HCT116 (cell line): ENCODE data around the gene FLT4. TPM values are rescaled to one million over a fixed set of nuclear protein-coding genes. Genes with fewer than 3 reads are reported as not detected.

Experiments
- ATAC-seq: fragments of 200-7000 bp; cut with Tn5 transposase; 2 replicates; pipeline ENCODE4 v1.9.1; 2020; ENCODE audit warnings: mild to moderate bottlenecking, moderate library complexity
- BruUV-seq: library from RNA; stranded (reverse); fragments of 400-500 nt; replicated peaks from 2 replicates; lab custom pipeline; 2021; lab: Mats Ljungman, UMichigan
- CTCF ChIA-PET: fragments of 300-600 bp; sonication (Branson Sonifier 250); formaldehyde crosslinking; loops from one replicate; lab custom pipeline; 2021; ENCODE audit warnings: antibody characterized with exemption; lab: Charles Lee
- POLR2A ChIA-PET: fragments of 300-600, 350-600 bp; sonication (Branson Sonifier 250); formaldehyde crosslinking; loops from one replicate; lab custom pipeline; 2021; ENCODE audit warnings: antibody characterized with exemption; lab: Charles Lee
- RAD21 ChIA-PET, 2 experiments: fragments of 300-600 bp; sonication (Branson Sonifier 250); formaldehyde crosslinking; loops; one replicate each; lab custom pipeline; 2023; ENCODE audit warnings: low total read pairs in 2 of 2; ENCODE audit not compliant: uncharacterized antibody in 2 of 2, unreplicated experiment in 2 of 2, low non-redundant PET in 1 of 2; lab: Charles Lee
- DNase-seq: peaks from one replicate; pipeline ENCODE4 v3.0.0-alpha.2; 2010; ENCODE audit warnings: low read depth, low spot score
- H2AFZ ChIP-seq: fragments of 200-600 bp; shearing (Covaris generic), sonication (generic); 2 replicates; pipeline ENCODE4 v1.6.1; 2017; ENCODE audit warnings: low read depth, mixed run types, mixed read lengths, antibody characterized with exemption, low read length; ENCODE audit not compliant: poor library complexity, severe bottlenecking
- H3K27ac ChIP-seq: 2 replicates; pipeline ENCODE4 v1.5.1; 2012; ENCODE audit warnings: low read depth, low read length
- H3K27me3 ChIP-seq: fragments of 200-600 bp; sonication (generic); 2 replicates; pipeline ENCODE4 v1.6.1; 2016; ENCODE audit warnings: mixed run types, low read length, mixed read lengths; ENCODE audit not compliant: insufficient read depth
- H3K36me3 ChIP-seq, 2 experiments: fragments of 200-500 bp in 1 of 2; fragments of 200-600 bp in 1 of 2; sonication (Bioruptor generic) in 1 of 2; sonication (generic) in 1 of 2; 2 replicates each; pipeline versions ENCODE4 v1.5.1 to v1.6.1; 2014 to 2016; ENCODE audit warnings: low read length in 2 of 2, inconsistent platforms in 1 of 2, mixed read lengths in 1 of 2, mixed run types in 1 of 2; ENCODE audit not compliant: insufficient read depth in 2 of 2, control insufficient read depth in 1 of 2
- H3K4me1 ChIP-seq, 2 experiments: fragments of 200-600 bp in 1 of 2; sonication (generic) in 1 of 2; 2 replicates each; pipeline versions ENCODE4 v1.5.1 to v1.6.1; 2012 to 2017; ENCODE audit warnings: low read length in 2 of 2, inconsistent platforms in 1 of 2, mild to moderate bottlenecking in 1 of 2, mixed read lengths in 1 of 2, mixed run types in 1 of 2, moderate library complexity in 1 of 2; ENCODE audit not compliant: insufficient read depth in 2 of 2, control insufficient read depth in 1 of 2
- H3K4me2 ChIP-seq: fragments of 200-600 bp; sonication (generic); 2 replicates; pipeline ENCODE4 v1.6.1; 2017; ENCODE audit warnings: mixed run types, low read length, mixed read lengths
- H3K4me3 ChIP-seq, 2 experiments: fragments of 200-600 bp in 1 of 2; sonication (generic) in 1 of 2; replicated peaks in 1 of 2; 2 replicates each; pipeline ENCODE4 v1.5.1; 2011 to 2016; ENCODE audit warnings: low read length in 2 of 2, control low read depth in 1 of 2, low read depth in 1 of 2, mild to moderate bottlenecking in 1 of 2, mixed read lengths in 1 of 2, mixed run types in 1 of 2
- H3K79me2 ChIP-seq: fragments of 200-600 bp; sonication (generic); 2 replicates; pipeline ENCODE4 v1.6.1; 2017; ENCODE audit warnings: mild to moderate bottlenecking, mixed run types, low read length, moderate library complexity, mixed read lengths; ENCODE audit not compliant: insufficient read depth
- H3K9ac ChIP-seq: fragments of 200-600 bp; sonication (generic); 2 replicates; pipeline ENCODE4 v1.6.1; 2016; ENCODE audit warnings: low read length, mixed read lengths
- H3K9me2 ChIP-seq: fragments of 200-600 bp; sonication (generic), shearing (Covaris generic); 2 replicates; pipeline ENCODE4 v1.6.1; 2017; ENCODE audit warnings: mixed run types, mild to moderate bottlenecking, moderate library complexity; ENCODE audit not compliant: insufficient read depth
- H3K9me3 ChIP-seq, 2 experiments: fragments of 200-500 bp in 1 of 2; fragments of 200-600 bp in 1 of 2; sonication (Bioruptor generic) in 1 of 2; sonication (generic) in 1 of 2; 2 replicates each; pipeline ENCODE4 v1.6.1; 2014 to 2017; ENCODE audit warnings: low read length in 2 of 2, mixed read lengths in 2 of 2, inconsistent platforms in 1 of 2, low read depth in 1 of 2, mild to moderate bottlenecking in 1 of 2, mixed run types in 1 of 2, moderate library complexity in 1 of 2; ENCODE audit not compliant: control insufficient read depth in 1 of 2, insufficient read depth in 1 of 2
- H4K20me1 ChIP-seq: fragments of 200-600 bp; sonication (generic), shearing (Covaris generic); 2 replicates; pipeline ENCODE4 v1.6.1; 2017; ENCODE audit warnings: mixed run types, mild to moderate bottlenecking, moderate library complexity; ENCODE audit not compliant: insufficient read depth
- CBX3 ChIP-seq: IDR thresholded peaks from 2 replicates; pipeline ENCODE4 v1.6.1; 2012; ENCODE audit warnings: low read depth
- CEBPB ChIP-seq: IDR thresholded peaks from 2 replicates; pipeline ENCODE4 v1.6.1; 2012; ENCODE audit warnings: low read depth
- EGR1 ChIP-seq: IDR thresholded peaks from 2 replicates; pipeline ENCODE4 v1.6.1; 2012; ENCODE audit warnings: low read depth
- ELF1 ChIP-seq: IDR thresholded peaks from 2 replicates; pipeline ENCODE4 v1.6.1; 2012; ENCODE audit warnings: low read depth, borderline replicate concordance
- EZH2 ChIP-seq: fragments of 200-600 bp; sonication (generic); IDR thresholded peaks from 2 replicates; pipeline ENCODE4 v1.6.1; 2017; ENCODE audit warnings: antibody characterized with exemption, mixed run types
- EZH2phosphoT487 ChIP-seq: fragments of 200-600 bp; IDR thresholded peaks from 2 replicates; pipeline ENCODE4 v1.6.1; 2018; ENCODE audit warnings: antibody characterized with exemption, borderline replicate concordance
- FOSL1 ChIP-seq: IDR thresholded peaks from 2 replicates; pipeline ENCODE4 v1.6.1; 2012; ENCODE audit warnings: low read depth
- POLR2AphosphoS5 ChIP-seq: IDR thresholded peaks from 2 replicates; pipeline ENCODE4 v1.6.1; 2011; ENCODE audit warnings: mild to moderate bottlenecking, low read depth, low read length, moderate library complexity
- RAD21 ChIP-seq: IDR thresholded peaks from 2 replicates; pipeline ENCODE4 v1.6.1; 2012; ENCODE audit warnings: low read depth, mild to moderate bottlenecking
- SP1 ChIP-seq: IDR thresholded peaks from 2 replicates; pipeline ENCODE4 v1.6.1; 2012; ENCODE audit warnings: low read depth
- SRF ChIP-seq: IDR thresholded peaks from 2 replicates; pipeline ENCODE4 v1.6.1; 2012; ENCODE audit warnings: low read depth
- ZFX ChIP-seq: fragments of 450-650 bp; IDR thresholded peaks from 2 replicates; pipeline ENCODE4 v1.6.1; 2017
- ZNF274 ChIP-seq: fragments of 200-500 bp; sonication (Bioruptor generic); IDR thresholded peaks from 2 replicates; pipeline ENCODE4 v1.6.1; 2014; ENCODE audit warnings: mild to moderate bottlenecking, low read depth, low read length, inconsistent platforms
- intact Hi-C: fragments of 100-400 bp; cut with micrococcal nuclease; formaldehyde crosslinking; loops from 2 replicates; pipeline ENCODE4 v1.10.0; 2022
- total RNA-seq: library from RNA; stranded (reverse); gene quantifications from one replicate; pipeline ENCODE4 v1.2.1, GENCODE V29; 2021; ENCODE audit not compliant: unreplicated experiment
- TF ChIP-seq, protein P1 (sequence below), 3 experiments: fragments of 200-600 bp in 1 of 3; sonication (generic) in 1 of 3; IDR thresholded peaks in 2 of 3; conservative IDR thresholded peaks in 1 of 3; 2 replicates each; pipeline ENCODE4 v1.5.1; 2012 to 2017; ENCODE audit warnings: low read depth in 2 of 3, low read length in 2 of 3, antibody characterized with exemption in 1 of 3, borderline replicate concordance in 1 of 3, control low read depth in 1 of 3, mild to moderate bottlenecking in 1 of 3, mixed read lengths in 1 of 3, mixed run types in 1 of 3, moderate library complexity in 1 of 3; ENCODE audit not compliant: insufficient read depth in 1 of 3
- TF ChIP-seq, protein P2 (sequence below): IDR thresholded peaks from 2 replicates; pipeline ENCODE4 v1.6.1; 2012
- TF ChIP-seq, protein P3 (sequence below): IDR thresholded peaks from 2 replicates; pipeline ENCODE4 v1.6.1; 2011; ENCODE audit warnings: mild to moderate bottlenecking, low read length, moderate library complexity; ENCODE audit not compliant: insufficient replicate concordance; ENCODE audit errors: extremely low read depth

FLT4 gene
- total RNA-seq, 1 experiment from 2014 or later = 0.17 TPM

DNA sequence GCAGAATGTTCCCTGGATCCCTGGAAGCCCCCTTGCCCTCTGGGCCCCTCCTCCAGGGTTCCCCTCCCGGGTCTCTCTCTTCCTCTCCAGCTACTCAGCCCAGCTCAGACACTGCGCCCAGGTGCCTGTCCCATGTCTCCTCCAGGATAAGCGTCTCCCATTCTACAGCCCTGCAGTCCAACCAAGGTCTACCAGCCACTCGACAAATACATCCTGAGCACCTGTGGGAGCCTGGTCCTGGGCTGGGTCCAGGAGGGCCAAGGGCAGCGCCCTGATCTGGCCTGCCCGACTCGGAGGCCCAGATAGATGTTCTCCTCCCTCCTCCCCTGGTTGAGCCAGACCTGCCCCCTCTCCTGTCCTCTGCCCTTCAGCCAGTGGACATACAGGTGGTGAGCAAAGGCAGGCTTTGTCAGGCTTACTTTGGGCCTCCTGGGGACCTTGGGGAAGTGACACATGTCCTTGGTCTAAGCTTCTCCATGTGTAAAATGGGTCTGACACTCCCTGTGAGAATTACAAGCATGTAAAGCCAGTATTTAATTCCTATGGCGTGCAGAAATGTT lies 1.4 kb downstream of the FLT4 start:
- POLR2A ChIA-PET = no interaction called here
- RAD21 ChIA-PET = no interaction called here
- no peak overlapping the region for H3K4me2 ChIP-seq
- H3K9ac ChIP-seq = no peak overlapping the region
- no peak overlapping the region for H3K4me3 ChIP-seq
- no peaks in the 10 kb centered on the region for H3K4me1 ChIP-seq
- DNase-seq (no peak), ATAC-seq (no peak; the same call in 1 of the 2 replicates)
- TF ChIP-seq EZH2phosphoT487 = no peak
- TF ChIP-seq ELF1 = no peak
- TF ChIP-seq, protein P1, sequence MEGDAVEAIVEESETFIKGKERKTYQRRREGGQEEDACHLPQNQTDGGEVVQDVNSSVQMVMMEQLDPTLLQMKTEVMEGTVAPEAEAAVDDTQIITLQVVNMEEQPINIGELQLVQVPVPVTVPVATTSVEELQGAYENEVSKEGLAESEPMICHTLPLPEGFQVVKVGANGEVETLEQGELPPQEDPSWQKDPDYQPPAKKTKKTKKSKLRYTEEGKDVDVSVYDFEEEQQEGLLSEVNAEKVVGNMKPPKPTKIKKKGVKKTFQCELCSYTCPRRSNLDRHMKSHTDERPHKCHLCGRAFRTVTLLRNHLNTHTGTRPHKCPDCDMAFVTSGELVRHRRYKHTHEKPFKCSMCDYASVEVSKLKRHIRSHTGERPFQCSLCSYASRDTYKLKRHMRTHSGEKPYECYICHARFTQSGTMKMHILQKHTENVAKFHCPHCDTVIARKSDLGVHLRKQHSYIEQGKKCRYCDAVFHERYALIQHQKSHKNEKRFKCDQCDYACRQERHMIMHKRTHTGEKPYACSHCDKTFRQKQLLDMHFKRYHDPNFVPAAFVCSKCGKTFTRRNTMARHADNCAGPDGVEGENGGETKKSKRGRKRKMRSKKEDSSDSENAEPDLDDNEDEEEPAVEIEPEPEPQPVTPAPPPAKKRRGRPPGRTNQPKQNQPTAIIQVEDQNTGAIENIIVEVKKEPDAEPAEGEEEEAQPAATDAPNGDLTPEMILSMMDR (IDR thresholded peaks at IDR 0.05 in 2 of 3, conservative IDR thresholded peaks at IDR 0.05 in 1 of 3; ENCODE audit: borderline replicate concordance in 1 of 3, insufficient read depth in 1 of 3, low read depth in 2 of 3, low read length in 2 of 3) = no peak
- no peak for TF ChIP-seq SRF
- TF ChIP-seq EGR1 = no peak
- no peak for TF ChIP-seq ZFX
- TF ChIP-seq EZH2 = no peak
- TF ChIP-seq, protein P2, sequence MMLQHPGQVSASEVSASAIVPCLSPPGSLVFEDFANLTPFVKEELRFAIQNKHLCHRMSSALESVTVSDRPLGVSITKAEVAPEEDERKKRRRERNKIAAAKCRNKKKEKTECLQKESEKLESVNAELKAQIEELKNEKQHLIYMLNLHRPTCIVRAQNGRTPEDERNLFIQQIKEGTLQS = no peak
- no peak for TF ChIP-seq FOSL1
- TF ChIP-seq RAD21 = no peak
- TF ChIP-seq ZNF274 = no peak
- TF ChIP-seq CEBPB = no peak
- TF ChIP-seq SP1 = no peak
- TF ChIP-seq, protein P3, sequence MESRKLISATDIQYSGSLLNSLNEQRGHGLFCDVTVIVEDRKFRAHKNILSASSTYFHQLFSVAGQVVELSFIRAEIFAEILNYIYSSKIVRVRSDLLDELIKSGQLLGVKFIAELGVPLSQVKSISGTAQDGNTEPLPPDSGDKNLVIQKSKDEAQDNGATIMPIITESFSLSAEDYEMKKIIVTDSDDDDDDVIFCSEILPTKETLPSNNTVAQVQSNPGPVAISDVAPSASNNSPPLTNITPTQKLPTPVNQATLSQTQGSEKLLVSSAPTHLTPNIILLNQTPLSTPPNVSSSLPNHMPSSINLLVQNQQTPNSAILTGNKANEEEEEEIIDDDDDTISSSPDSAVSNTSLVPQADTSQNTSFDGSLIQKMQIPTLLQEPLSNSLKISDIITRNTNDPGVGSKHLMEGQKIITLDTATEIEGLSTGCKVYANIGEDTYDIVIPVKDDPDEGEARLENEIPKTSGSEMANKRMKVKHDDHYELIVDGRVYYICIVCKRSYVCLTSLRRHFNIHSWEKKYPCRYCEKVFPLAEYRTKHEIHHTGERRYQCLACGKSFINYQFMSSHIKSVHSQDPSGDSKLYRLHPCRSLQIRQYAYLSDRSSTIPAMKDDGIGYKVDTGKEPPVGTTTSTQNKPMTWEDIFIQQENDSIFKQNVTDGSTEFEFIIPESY = no peak
- TF ChIP-seq POLR2AphosphoS5 = no peak
- TF ChIP-seq CBX3 = no peak
- CTCF ChIA-PET = no interaction called here
- no peaks in the 10 kb centered on the region for H3K79me2 ChIP-seq
- no peak overlapping the region for H2AFZ ChIP-seq
- H4K20me1 ChIP-seq = no peaks in the 10 kb centered on the region
- H3K27me3 ChIP-seq = no peaks in the 10 kb centered on the region
- H3K9me2 ChIP-seq = no peaks in the 10 kb centered on the region
- no peak overlapping the region for H3K27ac ChIP-seq
- intact Hi-C loops = no loop called here
- no TSS peak for BruUV-seq
- H3K36me3 ChIP-seq = no peaks in the 10 kb centered on the region
- H3K9me3 ChIP-seq = no peaks in the 10 kb centered on the region
